Stimulated activated CD4-positive, alpha-beta T cell treated with anti-CD3 and anti-CD28 coated beads, Interleukin-2, amount 100 ng/mL, for 24 hours (primary cell): ENCODE measurements around the gene ADO.
A peak's percentile ranks its signal among the peaks of the same experiment; 100 is the strongest.
"Not testable (repeated sequence)": the region's sequence is repeated elsewhere in the genome, so short reads cannot be mapped to it uniquely, and the experiment has no call there.

Experiments used
- DNase-seq, 2 donors: peaks; one replicate each; pipeline ENCODE4 v3.0.0-alpha.2; 2020

Gene ADO

DNA sequence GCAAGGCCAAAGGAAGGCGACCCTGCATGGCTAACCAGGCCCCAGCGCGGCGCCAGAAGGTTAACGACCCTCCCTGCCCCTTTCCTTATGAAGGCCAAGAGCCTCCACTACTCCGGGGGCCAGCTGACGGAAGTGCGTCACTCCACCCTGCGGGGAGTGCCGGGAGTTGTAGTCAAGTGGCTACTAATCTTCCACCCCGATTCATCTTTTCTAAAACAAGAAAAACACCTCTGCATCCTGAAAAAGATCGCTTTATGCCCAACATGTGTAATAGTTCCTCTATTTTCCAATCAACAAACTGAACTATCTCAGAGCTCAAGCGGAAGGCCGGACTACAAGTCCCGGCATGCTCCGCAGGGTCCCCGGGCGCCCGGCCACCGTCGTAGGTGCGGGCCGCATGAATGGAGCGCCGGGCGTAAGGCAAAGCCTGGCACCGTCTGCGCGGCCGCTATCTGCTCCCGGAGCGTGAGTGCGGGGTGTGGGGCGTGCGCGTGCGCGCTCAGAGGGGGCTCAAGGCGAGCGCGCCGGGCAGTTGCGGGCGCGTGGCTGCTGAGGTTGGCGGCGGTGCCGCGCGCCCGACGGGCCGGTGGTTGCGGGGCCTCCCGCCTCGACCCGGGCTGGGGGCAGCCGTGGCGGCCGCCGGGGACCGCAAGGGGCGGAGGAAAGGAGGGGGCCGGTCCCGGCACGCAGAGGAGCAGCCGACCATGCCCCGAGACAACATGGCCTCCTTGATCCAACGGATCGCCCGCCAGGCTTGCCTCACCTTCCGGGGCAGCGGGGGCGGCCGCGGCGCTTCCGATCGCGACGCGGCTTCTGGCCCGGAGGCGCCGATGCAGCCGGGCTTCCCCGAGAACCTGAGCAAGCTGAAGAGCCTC, at the start of gene ADO:
ADO (plus strand) TSS at position 365 of the 875 bp plus-strand sequence; CDS start at position 705, 340 bp downstream.
- DNase-seq = peak; percentile 81 to 83

DNA sequence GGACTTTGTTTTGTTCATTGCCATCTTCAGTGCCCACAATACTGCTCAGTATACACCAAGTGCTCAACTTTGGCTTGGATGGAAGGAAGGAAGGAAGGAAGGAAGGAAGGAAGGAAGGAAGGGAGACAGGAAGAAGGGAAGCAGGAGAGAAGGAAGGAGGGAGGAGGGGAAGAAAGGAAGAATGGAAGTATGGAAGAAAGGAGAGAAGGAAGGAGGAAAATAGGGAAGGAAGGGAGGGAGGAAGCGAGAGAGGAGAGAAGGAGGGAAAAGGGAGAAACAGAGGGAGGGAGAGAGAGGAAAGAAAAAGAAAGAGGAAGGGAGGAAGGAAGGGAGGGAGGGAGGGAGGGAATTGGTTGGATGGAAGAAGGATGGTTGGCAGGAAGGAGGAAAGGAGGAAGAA, 49.6 kb upstream of the ADO start:
- no peak for DNase-seq

DNA sequence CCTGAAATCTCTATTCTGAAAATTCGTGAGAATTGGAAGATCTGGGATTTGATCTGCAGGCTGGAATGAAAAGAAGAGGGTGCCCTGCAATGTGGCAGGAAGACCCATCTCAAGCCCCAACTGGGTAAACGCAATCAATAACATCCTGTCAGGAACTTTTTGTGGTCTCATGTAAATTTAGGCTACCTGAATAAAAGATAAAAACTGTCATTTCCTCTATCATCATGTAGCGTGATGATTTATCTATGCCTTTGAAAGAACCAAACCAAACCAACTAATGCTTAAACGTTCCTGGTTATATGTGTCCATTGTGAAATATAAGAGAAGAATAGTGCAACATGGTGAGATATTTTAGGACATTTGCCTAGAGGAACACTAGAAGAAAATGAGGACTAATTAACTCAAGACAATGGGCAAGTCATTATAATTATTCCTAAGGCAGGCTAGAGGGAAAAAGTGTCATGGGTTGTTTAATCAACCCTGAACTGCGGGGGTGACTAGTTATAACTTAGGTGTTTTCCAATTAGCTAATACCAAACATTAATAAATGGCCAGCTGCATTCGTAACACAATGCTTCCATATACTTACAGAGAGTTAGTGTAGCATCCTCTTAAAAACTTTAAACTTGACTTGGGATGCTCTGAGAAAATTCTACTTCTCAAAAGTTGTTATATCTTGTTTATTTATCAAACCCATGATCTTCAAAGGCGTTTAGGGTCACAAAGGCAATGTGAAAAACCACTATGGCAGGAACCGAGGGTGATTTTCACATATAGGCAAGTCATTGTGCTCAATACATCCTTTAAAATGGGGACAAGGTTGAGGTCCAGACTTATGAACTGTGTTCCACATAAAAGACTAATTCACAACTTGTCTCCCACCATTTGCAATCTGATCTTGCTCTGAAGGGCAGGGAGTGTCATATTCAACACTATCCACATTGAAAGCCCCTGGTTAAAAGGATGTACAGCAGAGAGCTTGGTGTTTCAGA, 48.6 kb upstream of the ADO start:
- DNase-seq = no peak

DNA sequence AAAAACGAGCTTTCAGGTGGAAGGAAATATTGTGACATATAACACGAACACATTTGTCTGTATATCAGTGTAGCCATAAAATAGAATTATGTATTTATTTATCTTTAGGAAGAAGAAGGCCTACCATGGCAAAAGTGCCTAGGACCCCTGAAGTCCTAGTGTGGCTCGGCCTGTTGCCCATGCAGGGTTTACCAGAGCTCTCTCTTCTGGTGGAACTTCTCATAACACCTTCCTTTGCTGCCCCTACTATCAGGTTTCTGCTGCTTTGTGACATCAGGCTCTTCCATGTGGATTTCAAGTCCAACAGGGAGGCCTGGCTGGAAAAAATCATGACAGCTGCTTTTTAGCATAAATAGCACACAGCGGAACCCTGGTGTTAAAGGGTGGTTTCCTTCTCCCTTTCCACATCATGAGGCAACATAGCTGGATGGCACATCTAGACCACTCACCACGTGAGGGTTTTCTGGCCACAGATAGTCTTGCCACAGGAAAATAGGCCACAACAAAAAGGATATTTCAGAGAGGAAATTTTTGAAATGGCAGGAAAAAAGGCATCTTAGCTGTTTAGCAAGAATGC, 44.8 kb upstream of the ADO start:
- no peak for DNase-seq

DNA sequence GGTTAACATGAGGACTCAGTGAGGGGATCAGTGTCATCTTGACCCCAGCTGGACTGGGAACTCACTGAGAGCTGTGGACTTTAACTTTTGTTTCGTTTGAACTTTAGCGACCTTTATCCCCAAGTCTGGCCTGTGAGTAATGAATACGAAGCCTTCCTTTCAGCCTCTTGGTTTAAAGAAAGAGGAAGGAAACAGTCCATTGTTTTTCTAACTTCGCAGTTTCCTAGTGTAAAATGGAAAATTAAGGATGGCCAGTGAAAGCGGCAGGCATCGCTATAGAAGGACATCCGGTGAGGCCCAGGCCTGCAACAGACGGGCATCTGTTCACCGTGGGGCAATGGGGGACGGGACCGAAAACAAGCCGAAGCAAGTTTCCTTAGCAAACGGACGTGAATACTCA, 44.1 kb upstream of the ADO start:
- DNase-seq = no peak

DNA sequence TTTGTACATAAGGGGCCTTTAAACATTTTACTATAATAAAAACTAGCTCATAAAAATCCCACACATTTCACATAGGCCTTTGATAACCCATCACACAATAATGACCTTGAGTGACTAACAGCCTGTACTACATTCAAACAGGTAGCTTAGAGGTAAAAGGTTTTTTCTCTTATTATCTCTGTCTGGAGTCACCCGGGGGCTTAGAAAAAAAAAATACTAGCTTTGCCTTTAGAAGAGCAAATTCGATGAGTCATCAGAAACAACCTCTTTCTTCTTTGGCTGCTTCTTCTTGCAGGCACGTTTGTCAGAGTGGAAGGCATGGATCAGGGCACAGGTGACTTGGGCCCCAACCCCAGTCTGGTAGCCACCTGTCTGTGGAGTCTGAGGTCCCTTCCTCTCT, 43.4 kb upstream of the ADO start:
- DNase-seq = no peak

DNA sequence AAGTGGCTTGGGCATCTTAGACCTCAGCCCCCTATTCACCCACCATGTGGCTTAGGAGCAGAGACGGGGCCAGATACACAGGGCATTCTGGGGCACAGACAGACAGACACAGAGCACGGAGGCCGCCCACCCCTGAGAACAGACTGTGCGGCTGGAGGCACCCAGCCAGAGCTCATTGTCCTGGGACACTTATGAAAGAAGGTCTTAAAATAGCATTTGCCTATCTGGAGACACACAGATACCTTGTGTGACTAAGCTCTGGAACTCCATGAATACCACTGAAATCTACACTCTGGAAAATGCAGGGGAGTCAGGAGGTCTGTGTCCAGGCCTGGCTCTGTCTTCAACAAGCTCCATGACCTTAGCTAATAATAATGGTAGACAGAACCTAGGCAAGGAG, 41.4 kb upstream of the ADO start:
- DNase-seq = no peak

DNA sequence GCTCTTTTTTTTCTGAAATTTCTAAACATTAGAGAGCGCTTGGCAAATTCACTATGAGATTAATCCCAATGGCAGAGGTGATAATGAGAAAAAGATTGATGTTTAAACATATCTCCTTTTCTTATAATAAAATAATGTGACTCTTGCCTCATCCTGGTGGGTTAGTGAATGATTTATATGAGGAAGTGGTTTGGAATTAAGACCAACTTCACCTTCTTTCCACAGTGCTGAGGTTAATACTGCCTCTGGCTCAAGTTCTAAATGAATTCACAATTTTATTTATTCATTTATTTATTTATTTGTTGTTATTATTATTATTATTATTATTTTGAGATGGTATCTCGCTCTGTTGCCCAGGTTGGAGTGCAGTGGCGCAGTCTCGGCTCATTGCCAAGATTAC, 40.5 kb upstream of the ADO start:
- DNase-seq = no peak

DNA sequence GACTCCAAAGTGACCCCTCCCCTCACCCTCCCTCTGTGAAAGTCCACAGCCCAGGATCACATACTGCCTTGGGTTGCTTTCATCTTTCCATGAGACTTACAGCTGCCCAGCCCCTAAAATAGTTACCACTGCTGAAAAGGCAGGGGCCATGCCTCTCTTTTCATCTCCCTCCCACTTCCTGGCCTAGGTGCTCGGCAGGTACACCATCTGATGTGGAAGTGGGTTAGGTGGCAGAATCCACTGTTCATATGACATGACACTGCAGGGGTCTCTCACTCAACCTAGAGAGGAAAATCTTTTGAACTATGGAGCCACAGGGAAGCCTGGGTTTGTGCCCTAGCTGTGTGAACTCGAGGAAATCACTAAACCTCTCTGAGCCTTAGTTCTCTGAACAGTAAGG, 38.8 kb upstream of the ADO start:
- no peak for DNase-seq

DNA sequence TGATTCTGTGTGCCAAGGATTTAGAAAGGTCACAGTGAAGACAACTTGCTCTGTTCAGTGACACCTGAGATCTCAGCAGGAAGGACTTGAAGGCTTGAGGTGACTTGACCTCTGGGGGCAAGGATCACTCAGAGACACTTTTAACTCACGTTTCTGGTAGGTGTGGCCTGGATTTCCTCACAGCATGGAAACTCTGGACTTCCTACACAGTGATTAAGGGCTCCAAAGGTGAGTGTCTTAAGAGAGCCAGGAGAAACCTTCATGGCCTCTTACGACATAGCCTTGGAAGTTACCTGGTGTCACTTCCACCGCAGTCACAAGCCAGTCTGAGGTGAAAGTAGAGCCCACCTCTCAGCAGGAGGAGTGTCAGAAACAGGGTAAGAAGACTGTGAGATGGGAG, 38.1 kb upstream of the ADO start:
- DNase-seq = no peak

DNA sequence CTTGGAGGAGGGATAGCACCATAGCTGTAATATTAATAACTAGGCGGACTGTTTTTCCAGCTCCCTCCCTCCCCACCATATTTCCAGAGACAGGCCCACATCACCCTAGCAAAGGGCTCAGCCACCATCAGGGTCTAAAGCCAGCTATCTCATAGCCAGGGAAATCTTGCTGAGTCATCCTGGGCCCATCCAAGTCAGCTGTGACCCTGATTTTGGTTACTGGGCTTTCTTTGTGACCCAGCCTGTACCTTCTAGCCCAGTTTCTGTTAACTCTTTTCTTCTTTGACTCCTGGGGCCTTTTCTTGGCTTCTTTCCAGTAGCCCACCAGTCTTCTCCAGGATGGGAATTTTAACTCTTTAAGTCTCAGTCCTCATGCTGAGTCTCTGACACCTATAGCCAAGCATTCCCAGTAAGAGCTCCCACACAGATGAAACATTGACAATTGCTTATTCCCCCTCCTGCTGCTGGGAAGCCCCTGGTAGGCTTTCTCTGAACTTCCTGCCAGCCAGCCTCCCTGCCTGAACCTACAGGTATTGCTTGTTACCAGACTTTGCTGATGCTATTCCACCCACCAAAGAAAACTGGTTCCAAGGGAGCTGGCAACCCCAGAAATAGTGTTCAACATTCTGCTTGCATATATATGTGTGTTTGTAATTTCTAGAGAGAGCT, 34.8 kb upstream of the ADO start:
- no peak for DNase-seq

DNA sequence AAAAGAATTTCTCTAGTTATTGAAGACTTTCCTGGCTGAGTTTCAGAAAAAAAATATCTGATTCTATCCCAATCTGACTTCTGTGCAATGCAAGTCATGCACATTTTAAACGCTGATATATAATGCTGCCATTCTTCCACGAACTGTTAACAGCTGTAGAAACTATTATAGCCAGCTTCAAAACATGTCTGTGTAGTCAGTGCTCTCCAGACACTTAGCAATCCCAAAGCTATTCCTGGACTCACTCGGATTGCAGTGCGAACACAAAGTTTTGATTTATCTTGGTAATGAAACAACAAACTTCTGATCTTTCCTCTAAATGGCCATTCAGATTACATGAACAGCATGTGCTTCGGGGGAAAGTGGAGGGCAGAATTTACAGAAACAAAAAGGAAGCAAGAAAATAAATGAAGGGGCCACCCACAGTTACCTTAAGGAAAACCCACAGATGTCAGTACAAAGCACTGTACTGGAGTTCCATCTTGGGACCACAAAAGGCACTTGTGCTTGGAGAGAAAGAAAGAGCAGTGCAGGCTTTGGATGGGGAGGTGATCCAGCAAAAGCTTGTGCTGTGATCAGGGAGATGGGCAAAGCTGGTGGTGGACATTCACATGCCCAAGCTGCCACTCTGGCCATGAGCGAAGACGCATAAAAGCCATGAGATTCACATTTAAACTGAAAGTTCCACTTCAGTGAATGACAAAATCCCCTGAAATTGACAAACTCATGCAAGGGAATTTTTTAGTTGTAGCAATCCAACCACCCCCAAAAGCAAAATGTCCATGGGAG, 32.1 kb upstream of the ADO start:
- no peak for DNase-seq

DNA sequence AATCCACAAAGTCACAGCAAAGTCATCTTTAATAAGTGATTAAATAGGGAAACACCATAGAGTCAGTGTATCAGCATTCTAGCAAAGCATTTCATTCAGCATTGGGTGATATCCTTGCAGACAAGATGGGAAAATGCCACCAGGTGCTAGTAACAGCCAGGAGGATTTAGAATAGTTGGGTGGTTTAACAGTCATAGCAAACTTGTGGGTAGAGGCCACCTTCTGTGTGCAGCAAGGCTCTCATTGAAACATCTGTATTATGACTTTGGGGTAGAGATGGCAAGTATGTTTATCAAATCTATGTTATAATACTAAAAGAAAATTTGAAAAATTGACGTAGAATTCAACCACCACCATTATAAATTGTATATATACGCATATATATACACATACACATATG, 26.4 kb upstream of the ADO start:
- DNase-seq = no peak

DNA sequence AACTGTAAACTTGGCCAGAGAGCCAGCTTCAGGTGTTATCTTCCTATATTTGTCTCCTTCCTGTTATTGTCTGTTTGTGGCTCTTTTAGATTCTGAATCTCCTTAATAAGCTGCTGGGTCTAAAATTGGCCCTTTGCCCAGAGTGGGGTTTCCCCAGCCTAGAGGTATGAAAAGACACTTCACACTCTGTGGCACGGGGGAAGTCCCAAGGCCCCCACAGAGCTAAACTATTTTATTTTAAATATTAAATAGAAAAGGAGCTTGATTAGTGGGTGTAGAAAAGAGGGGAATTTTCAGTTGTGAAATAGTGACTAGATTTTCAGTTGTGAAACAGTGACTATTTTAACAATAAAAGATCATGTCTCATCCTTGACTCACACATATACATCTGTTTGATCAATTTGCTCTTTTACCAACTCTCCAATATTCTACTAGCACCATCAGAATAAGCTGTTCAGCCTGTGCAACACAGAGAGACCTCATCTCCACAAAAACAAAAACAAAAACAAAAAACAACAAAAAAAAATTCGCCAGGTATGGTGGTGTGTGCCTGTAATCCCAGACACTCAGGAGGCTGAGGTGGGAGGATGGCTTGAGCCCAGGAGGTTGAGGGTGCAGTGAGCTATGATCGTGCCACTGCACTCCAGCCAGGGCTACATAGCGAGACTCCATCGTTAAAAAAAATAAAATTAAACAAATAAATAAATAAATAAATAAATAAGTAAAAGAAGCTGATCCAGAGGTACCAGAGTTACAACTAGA, 24.9 kb upstream of the ADO start:
- DNase-seq = peak; percentile 85 to 90

DNA sequence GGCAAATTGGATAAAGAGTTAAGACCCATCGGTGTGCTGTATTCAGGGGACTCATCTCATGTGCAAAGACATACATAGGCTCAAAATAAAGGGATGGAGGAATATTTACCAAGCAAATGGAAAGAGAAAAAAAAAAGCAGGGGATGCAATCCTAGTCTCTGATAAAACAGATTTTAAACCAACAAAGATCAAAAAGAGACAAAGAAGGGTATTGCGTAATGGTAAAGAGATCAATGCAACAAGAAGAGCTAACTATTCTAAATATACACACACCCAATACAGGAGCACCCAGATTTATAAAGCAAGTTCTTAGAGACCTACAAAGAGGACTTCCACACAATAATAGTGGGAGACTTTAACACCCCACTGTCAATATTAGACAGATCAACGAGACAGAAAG, 20.0 kb upstream of the ADO start:
- DNase-seq = not testable (repeated sequence)

DNA sequence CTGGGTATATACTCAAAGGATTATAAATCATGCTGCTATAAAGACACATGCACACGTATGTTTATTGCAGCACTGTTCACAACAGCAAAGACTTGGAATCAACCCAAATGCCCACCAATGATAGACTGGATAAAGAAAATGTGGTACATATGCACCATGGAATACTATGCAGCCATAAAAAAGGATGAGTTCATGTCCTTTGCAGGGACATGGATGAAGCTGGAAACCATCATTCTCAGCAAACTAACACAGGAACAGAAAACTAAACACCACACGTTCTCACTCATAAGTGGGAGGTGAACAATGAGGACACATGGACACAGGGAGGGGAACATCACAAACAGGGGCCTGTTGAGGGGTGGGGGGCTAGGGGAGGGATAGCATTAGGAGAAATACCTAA, 16.2 kb upstream of the ADO start:
- DNase-seq = not testable (repeated sequence)

DNA sequence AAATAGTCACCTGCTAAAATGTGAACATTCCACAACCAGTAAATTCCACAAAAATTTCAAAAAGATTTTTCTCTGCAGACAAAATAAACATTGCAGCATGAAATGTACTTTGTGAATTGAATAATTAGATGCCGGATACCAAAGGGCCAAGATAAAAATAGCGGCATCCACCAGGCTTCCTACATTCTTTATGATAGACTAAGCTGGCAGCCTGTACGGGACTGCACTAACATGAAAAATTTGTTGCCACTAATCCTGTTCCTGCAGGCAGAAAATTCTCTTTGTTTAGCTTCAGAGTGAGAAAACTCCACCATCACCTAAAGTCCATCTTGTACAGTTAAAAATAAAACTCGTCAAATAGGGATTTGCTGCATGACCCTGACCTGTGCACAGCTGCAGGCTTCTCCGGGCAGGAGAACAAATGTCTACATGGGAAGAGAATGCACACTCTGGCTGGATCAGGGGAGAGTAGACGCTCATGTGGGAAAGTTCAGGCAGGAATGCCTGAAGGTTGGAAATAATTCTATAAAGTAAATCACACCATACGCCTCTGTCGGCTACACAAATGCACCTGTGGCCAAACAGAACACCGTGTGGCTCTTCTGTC, 15.6 kb upstream of the ADO start:
- DNase-seq = no peak

DNA sequence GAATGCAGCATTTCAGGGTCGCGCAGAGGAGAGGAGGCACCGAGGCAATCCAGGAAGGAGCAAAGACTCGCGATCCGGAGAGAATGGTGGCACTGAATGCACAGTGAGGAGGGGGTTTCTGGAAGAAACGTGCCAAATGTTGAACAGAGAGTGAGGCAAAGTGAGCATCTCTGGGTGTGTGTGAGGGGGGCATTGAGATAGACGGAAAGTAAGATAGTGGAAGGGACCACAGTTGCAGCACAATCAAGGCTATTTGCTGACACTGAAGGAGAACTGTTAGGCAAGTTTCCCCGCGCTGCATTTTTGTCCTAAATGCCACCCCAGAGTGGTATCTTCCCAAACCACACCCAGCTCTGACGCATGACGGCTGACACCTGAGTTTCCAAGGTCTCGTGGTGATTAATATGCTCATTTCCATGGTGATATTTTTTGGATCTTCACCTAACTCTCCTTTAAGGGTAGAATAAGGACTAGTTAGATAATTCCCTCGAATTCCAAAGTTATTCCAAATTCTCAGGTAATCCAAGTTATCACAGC, 14.4 kb upstream of the ADO start:
- no peak for DNase-seq

DNA sequence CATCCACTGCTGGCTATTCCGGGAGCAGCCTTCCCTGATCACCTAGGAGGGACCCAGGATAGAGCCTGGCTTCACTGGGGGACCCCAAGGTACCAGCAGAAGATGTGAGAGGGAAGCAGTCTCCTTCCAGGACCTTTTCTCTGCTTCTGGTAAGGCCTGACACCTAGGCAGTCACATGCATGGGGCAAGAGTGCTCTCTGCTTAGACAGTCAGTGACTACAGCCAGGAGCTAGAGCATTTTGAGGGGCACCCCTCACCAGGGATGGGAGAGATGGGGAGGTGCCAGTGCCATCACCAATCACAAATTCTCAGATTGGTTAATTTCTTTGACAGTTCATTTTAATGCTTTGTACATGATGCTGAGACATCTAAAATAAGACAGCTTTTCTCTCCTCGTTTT, 13.9 kb upstream of the ADO start:
- DNase-seq = no peak

DNA sequence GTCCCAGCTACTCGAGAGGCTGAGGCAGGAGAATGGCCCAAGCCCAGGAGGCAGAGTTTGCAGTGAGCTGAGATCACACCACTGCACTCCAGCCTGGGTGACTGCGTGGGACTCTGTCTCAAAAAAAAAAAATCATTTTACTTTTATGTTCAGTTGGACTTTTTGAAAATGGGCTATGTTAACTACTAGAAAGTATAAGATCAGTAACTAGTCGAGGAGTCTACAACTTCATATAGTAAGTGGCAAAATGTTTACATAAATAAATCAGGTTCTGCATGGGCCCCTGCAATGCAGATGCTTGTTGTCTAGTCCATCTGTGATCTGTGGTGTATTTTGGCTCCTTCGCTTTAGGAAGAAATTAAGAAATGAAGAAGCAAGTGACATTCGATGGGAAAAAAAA, 12.3 kb upstream of the ADO start:
- no peak for DNase-seq

DNA sequence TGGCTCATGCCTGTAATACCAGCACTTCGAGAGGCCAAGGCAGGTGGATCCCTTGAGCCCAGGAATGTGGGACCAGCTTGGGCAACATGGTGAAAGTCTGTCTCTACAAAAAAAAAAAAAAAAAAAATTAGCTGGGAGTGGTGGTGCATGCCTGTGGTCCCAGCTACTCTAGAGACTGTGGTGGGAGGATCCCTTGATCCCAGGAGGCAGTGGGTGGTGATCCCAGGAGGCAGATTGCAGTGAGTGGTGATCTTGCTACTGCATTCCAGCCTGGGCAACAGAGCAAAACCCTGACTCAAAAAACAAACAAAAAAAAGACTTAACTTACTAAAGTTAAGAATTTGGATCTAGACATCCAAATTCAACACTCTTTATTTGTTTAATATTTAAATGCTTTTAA, 10.2 kb upstream of the ADO start:
- DNase-seq = no peak
